H7 (cell line): ENCODE data around the gene NDUFV1. TPM values are rescaled to one million over a fixed set of nuclear protein-coding genes. Genes with fewer than 3 reads are reported as not detected.
"Not testable (repeated sequence)": the region's sequence is repeated elsewhere in the genome, so short reads cannot be mapped to it uniquely, and the experiment has no call there.

ENCODE experiments used
- DNase-seq: peaks from one replicate; pipeline ENCODE4 v3.0.0; 2012
- H3K27me3 ChIP-seq: 2 replicates; pipeline ENCODE4 v1.6.0; 2011; ENCODE audit warnings: mild to moderate bottlenecking, low read length; ENCODE audit not compliant: control insufficient read depth, insufficient read depth
- H3K36me3 ChIP-seq: replicated peaks from 2 replicates; pipeline ENCODE4 v1.5.1; 2011; ENCODE audit warnings: low read length; ENCODE audit not compliant: control insufficient read depth, insufficient read depth
- H3K4me3 ChIP-seq: 2 replicates; pipeline ENCODE4 v1.5.1; 2011; ENCODE audit warnings: low read depth, mild to moderate bottlenecking, control low read depth, low read length, moderate library complexity; ENCODE audit not compliant: insufficient read depth
- total RNA-seq: library from RNA; depleted of rRNA; stranded (reverse); fragments of >200 nt; shearing (Covaris generic); gene quantifications from 2 replicates; pipeline ENCODE4 v1.2.3, GENCODE V29; 2014

The NDUFV1 gene
- total RNA-seq, 1 experiment from 2014 or later: 302 TPM

DNA sequence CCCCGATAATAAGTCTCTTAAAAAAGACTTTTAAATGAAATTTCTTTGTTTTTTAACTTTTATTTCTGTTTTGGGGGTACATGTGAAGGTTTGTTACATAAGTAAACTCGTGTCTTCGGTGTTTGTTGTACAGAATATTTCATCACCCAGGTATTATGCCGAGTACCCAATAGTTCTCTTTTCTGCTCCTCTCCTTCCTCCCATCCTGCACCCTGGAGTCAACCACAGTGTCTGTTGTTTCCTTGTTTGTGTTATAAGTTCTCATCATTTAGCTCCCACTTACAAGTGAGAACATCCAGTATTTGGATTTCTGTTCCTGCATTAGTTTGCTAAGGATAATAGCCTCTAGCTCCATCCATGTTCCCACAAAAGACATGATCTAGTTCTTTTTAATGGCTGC, 24.7 kb upstream of the NDUFV1 start:
- Histone ChIP-seq H3K36me3 (peaks cover 23% of the 10 kb centered on the region), H3K4me3 (no peak overlapping the region), H3K27me3 (no peaks in the 10 kb centered on the region)
- DNase-seq: no peak

DNA sequence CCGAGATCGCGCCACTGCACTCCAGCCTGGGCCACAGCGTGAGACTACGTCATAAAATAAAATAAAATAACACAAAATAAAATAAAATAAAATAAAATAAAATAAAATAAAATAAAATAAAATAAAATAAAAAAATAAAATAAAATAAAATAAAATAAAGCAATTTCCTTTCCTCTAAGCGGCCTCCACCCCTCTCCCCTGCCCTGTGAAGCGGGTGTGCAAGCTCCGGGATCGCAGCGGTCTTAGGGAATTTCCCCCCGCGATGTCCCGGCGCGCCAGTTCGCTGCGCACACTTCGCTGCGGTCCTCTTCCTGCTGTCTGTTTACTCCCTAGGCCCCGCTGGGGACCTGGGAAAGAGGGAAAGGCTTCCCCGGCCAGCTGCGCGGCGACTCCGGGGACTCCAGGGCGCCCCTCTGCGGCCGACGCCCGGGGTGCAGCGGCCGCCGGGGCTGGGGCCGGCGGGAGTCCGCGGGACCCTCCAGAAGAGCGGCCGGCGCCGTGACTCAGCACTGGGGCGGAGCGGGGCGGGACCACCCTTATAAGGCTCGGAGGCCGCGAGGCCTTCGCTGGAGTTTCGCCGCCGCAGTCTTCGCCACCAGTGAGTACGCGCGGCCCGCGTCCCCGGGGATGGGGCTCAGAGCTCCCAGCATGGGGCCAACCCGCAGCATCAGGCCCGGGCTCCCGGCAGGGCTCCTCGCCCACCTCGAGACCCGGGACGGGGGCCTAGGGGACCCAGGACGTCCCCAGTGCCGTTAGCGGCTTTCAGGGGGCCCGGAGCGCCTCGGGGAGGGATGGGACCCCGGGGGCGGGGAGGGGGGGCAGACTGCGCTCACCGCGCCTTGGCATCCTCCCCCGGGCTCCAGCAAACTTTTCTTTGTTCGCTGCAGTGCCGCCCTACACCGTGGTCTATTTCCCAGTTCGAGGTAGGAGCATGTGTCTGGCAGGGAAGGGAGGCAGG, 23.2 kb upstream of the NDUFV1 start, which contains the start of gene GSTP1:
Gene GSTP1, plus strand, starts transcription at position 566 of the 958 bp plus-strand sequence. Its CDS starts 32 bp downstream, at position 598.
- Histone ChIP-seq H3K36me3 (peaks cover 23% of the 10 kb centered on the region), H3K27me3 (no peaks in the 10 kb centered on the region), H3K4me3 (peak within 1 kb of the TSS; percentile 92)
- DNase-seq: peak; percentile 96

DNA sequence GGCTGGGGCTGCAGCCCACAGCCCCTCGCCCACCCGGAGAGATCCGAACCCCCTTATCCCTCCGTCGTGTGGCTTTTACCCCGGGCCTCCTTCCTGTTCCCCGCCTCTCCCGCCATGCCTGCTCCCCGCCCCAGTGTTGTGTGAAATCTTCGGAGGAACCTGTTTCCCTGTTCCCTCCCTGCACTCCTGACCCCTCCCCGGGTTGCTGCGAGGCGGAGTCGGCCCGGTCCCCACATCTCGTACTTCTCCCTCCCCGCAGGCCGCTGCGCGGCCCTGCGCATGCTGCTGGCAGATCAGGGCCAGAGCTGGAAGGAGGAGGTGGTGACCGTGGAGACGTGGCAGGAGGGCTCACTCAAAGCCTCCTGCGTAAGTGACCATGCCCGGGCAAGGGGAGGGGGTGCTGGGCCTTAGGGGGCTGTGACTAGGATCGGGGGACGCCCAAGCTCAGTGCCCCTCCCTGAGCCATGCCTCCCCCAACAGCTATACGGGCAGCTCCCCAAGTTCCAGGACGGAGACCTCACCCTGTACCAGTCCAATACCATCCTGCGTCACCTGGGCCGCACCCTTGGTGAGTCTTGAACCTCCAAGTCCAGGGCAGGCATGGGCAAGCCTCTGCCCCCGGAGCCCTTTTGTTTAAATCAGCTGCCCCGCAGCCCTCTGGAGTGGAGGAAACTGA, 22.4 kb upstream of the NDUFV1 start:
- Histone ChIP-seq H3K36me3 (peaks cover 23% of the 10 kb centered on the region), H3K27me3 (no peaks in the 10 kb centered on the region), H3K4me3 (peak overlapping the region; percentile 92)
- peak; percentile 83 for DNase-seq

DNA sequence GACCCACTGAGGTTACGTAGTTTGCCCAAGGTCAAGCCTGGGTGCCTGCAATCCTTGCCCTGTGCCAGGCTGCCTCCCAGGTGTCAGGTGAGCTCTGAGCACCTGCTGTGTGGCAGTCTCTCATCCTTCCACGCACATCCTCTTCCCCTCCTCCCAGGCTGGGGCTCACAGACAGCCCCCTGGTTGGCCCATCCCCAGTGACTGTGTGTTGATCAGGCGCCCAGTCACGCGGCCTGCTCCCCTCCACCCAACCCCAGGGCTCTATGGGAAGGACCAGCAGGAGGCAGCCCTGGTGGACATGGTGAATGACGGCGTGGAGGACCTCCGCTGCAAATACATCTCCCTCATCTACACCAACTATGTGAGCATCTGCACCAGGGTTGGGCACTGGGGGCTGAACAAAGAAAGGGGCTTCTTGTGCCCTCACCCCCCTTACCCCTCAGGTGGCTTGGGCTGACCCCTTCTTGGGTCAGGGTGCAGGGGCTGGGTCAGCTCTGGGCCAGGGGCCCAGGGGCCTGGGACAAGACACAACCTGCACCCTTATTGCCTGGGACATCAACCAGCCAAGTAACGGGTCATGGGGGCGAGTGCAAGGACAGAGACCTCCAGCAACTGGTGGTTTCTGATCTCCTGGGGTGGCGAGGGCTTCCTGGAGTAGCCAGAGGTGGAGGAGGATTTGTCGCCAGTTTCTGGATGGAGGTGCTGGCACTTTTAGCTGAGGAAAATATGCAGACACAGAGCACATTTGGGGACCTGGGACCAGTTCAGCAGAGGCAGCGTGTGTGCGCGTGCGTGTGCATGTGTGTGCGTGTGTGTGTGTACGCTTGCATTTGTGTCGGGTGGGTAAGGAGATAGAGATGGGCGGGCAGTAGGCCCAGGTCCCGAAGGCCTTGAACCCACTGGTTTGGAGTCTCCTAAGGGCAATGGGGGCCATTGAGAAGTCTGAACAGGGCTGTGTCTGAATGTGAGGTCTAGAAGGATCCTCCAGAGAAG, 21.6 kb upstream of the NDUFV1 start:
- no peaks in the 10 kb centered on the region for H3K27me3 ChIP-seq
- peak; percentile 52 for DNase-seq
- peak overlapping the region; percentile 92 for H3K4me3 ChIP-seq

DNA sequence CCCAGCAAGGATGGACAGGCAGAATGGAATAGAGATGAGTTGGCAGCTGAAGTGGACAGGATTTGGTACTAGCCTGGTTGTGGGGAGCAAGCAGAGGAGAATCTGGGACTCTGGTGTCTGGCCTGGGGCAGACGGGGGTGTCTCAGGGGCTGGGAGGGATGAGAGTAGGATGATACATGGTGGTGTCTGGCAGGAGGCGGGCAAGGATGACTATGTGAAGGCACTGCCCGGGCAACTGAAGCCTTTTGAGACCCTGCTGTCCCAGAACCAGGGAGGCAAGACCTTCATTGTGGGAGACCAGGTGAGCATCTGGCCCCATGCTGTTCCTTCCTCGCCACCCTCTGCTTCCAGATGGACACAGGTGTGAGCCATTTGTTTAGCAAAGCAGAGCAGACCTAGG, 20.8 kb upstream of the NDUFV1 start:
- Histone ChIP-seq H3K36me3 (peaks cover 23% of the 10 kb centered on the region), H3K4me3 (no peak overlapping the region), H3K27me3 (no peaks in the 10 kb centered on the region)
- no peak for DNase-seq

More for the DNA sequence above, 21.6 kb upstream of the NDUFV1 start:
- H3K36me3 ChIP-seq: peaks cover 23% of the 10 kb centered on the region

DNA sequence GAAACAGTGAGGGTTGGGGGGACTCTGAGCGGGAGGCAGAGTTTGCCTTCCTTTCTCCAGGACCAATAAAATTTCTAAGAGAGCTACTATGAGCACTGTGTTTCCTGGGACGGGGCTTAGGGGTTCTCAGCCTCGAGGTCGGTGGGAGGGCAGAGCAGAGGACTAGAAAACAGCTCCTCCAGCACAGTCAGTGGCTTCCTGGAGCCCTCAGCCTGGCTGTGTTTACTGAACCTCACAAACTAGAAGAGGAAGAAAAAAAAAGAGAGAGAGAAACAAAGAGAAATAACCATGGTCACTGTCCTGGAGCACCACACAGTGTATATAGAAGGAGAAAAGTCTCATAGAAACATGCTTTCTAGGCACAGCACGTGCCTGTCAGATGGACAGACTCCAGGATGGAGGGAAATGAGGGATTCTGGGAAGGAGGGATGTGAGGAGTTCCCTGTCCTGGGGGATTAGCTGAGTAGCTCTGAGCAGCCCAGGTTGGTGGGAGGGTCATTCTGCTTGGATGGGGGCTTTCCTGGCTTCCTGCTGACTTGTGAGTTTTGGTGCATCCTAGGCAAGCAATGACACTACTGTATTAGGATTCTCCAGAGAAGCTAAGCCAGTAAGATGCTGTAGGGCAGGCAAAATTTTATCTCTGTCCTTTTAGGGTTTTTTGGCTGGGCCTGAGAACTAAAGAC, 20.0 kb upstream of the NDUFV1 start:
- Histone ChIP-seq H3K4me3 (no peak overlapping the region), H3K36me3 (peaks cover 23% of the 10 kb centered on the region), H3K27me3 (no peaks in the 10 kb centered on the region)
- no peak for DNase-seq

DNA sequence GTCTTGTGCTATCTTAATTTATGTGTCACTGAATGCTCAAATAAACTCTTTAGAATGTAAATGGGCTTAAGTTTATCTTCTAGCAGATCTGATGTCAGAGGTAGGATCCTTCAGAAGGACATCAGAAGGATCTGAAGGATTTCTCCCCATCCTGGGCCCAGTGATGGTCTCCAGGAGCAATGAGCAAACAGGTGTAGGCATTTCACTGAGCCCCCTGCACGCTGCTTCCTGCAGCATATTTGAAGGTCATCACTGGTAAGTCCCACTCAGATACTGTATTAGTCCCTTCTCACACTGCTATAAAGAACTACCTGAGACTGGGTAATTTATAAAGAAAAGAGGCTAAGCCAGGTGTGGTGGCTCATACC, 18.6 kb upstream of the NDUFV1 start:
- no peak for DNase-seq
- Histone ChIP-seq H3K4me3 (no peak overlapping the region), H3K36me3 (peaks cover 23% of the 10 kb centered on the region), H3K27me3 (no peaks in the 10 kb centered on the region)

DNA sequence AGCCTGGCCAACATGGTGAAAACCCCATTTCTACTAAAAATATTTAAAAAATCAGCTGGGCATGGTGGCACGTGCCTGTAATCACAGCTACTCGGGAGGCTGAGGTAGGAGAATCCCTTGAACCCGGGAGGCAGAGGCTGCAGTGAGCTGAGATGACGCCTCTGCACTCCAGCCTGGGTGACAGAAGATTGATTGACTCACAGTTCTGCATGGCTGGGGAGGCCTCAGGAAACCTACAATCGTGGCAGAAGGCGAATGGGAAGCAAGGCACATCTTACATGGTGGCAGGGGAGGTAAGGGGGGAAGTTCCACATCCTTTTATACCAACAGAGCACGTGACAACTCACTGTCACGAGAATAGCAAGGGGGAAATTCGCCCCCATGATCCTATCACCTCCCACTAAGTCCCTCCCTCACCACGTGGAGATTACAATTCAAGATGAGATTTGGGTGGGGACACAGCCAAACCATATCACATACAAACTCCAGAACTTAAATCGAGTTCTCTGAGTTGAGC, 17.8 kb upstream of the NDUFV1 start:
- not testable (repeated sequence) for DNase-seq, H3K27me3 ChIP-seq

DNA sequence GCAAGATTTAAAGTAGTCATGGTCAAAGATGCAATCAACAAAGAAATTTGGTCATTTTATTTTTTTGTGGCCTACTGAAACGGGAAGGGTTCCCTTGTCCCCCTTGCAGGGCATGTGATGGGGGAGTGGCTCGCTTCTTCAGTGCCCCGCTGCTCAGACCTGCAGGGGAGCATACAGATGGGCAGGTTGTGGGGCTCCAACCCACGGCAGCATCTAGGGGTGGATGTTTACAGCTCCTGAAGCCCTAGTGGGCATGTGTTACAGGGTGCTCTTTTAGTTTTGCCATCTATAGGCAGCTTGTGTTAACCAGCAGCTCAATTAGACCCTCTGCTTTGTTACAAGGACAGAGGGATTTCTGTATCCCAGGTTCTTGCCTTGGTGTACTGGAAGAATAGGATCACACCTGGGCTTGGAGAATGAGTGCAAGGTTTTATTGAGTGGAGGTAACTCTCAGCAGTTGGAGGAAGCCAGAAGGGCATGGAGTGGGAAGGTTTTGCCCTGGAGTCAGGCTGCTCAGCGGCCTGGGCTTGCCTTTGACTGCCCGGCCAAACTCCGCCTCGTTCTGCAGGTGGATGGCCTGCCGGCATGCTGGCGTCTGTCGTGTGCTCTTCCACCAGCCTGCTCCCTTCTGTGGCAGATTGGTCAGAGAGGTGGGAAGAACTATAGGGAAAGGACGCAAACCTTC, 13.7 kb upstream of the NDUFV1 start:
- no peaks in the 10 kb centered on the region for H3K36me3 ChIP-seq

More for the DNA sequence above, 17.8 kb upstream of the NDUFV1 start:
- peaks cover 23% of the 10 kb centered on the region for H3K36me3 ChIP-seq
- not testable (repeated sequence) for H3K4me3 ChIP-seq

DNA sequence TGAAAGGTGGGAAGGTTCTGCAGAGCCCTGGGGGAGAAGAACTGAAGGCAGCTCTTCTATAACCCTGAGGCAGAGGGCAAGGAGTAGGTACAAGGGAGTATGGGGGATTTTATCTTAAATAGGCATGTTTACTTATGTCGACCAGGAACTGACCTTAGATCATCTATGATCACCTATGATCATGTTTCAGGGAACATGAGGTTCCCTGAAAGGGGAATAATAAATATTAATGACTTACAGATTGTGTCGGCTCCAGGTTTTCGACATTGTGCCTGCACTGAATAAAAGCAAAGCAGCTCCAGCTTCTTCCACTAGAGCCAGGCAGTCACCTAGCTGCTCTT, 13.2 kb upstream of the NDUFV1 start:
- Histone ChIP-seq H3K27me3 (no peaks in the 10 kb centered on the region; the same call in 1 of the 2 replicates), H3K36me3 (no peaks in the 10 kb centered on the region), H3K4me3 (no peak overlapping the region)
- DNase-seq: no peak

More for the DNA sequence above, 13.7 kb upstream of the NDUFV1 start:
- DNase-seq: no peak
- Histone ChIP-seq H3K27me3 (no peaks in the 10 kb centered on the region; the same call in 1 of the 2 replicates), H3K4me3 (no peak overlapping the region)

DNA sequence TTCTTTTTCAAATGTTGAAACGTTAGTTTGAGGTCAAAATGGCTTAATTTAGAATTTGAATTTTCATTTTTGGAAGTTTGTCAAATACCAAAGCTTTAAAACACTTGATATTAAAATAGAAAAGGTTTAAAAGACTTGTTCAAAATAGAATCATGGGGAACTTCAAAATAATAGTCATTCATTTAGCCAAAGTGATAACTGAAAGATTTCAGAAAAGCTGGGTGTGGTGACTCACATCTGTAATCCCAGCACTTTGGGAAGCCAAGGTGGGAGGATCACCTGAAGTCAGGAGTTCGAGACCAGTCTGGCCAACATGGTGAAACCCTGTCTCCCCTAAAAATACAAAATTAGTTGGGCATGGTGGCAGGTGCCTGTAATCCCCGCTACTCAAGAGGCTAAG, 12.3 kb upstream of the NDUFV1 start:
- H3K36me3 ChIP-seq: no peaks in the 10 kb centered on the region
- no peak overlapping the region for H3K4me3 ChIP-seq
- H3K27me3 ChIP-seq: no peaks in the 10 kb centered on the region; the same call in 1 of the 2 replicates
- no peak for DNase-seq

DNA sequence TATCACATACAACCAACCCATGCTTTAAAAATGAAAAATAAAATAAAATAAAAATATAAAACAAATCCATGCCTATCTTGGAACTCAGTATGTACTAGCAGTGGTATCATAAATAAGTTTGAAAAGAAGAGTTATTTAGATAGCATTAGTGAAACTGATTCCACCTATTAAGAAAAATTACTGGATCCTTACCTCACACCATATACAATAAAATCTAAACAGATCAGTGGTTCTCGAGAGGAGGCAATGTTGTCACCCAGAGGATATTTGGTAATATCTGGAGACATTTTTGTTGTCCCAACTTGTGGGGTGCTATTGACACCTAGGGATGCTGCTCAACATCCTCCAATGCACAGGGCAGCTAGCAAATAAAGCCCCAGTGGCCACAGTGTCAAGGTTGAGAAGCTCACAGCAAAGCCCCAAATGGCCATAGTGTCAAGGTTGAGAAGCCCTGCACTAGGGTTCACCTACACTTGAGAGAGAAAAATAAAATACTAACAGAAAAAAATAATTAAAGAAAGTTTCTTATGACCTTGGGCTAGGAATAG, 9.9 kb upstream of the NDUFV1 start:
- H3K27me3 ChIP-seq: no peaks in the 10 kb centered on the region; the same call in 1 of the 2 replicates
- DNase-seq: no peak
- no peaks in the 10 kb centered on the region for H3K36me3 ChIP-seq
- H3K4me3 ChIP-seq: no peak overlapping the region

DNA sequence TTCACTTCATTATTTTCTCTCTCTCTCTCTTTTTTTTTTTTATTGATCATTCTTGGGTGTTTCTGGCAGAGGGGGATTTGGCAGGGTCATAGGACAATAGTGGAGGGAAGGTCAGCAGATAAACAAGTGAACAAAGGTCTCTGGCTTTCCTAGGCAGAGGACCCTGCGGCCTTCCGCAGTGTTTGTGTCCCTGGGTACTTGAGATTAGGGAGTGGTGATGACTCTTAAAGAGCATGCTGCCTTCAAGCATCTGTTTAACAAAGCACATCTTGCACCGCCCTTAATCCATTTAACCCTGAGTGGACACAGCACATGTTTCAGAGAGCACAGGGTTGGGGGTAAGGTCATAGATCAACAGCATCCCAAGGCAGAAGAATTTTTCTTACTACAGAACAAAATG, 9.3 kb upstream of the NDUFV1 start:
- H3K36me3 ChIP-seq, H3K4me3 ChIP-seq, H3K27me3 ChIP-seq, DNase-seq: not testable (repeated sequence)
